DMS53 (cell line): ENCODE data around the gene TRIM7.

Experiments used
- DNase-seq: peaks from one replicate; lab custom pipeline; 2025; lab: John Stamatoyannopoulos, UW

Gene TRIM7

DNA sequence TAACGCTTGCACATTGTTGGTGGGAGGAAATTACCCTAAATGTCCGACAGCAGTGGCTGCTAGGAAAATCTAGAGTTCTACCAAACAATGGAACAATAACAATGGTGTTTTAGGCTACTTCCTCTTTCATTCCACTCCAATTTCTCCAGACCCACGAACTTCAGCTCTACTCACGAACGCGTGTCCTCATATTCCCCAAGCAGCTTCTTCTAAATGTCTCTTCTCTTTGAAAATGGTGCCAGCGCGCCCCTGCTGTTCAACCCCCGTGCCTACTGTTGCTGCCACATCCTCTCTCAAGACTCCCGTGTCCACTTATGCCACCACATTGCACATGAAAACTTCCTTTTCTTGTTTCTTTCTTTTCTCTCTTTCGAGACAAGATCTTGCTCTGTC, 32.0 kb downstream of the TRIM7 start:
- DNase-seq = no peak

DNA sequence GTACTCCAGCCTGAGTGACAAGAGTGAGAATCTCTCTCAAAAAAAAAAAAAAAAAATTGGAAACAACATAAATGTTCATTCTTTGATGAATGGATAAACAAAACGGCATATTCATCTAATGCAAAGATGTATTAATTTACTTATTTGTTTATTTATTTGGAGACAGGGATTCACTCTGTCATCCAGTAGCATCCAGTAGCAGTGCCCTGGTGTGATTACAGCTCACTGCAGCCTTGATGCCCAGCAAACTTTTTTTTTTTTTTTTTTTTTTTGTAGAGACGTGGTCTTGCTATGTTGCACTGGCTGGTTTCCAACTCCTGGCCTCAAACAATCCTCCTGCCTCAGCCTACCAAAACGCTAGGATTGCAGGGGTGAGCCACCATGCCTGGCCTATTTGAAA, 33.2 kb downstream of the TRIM7 start:
- no peak for DNase-seq

GRCh38 chr5:181170996-181171395, 34.0 kb downstream of the TRIM7 start:
- DNase-seq = no peak

- DNase-seq = peak; percentile 48
Observed at GRCh38 chr5:181170237-181170825, 34.7 kb downstream of the TRIM7 start.

DNA sequence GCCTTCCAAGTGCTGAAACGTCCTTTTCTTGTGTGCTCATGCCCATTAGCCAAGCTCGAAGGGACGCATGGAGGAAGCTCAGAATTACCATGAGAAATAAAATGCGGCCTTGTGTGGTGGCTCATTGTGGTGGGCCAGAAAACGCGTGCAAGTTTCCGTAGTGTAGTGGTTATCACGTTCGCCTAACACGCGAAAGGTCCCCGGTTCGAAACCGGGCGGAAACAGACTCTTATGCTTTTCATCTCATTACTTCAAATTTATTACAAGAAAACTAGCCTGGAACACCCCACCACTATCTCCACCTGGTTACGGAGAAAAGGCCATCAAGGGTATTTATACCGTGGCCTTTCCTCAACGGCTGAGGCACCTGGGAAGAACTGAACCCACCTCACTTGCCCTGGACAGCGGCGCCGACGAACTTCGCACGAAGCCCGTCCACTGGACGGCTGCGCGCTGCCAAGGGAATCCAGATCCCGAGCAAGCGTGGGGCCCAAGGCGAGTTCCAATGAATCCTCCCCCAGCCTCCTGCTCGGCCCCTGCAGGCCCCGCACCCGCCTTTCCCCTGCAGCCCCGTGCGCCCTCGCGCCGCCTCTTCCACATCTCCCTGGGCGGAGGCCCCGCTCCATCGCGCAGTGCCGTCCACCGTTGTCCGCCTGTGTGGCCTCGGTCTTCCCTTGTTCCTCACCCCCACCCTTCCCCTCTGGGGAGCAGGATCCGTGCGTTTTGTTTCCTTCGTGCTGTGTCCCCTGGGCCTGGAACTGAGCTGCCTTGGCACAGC, 35.3 kb downstream of the TRIM7 start:
- DNase-seq = peak; percentile 86

- DNase-seq = no peak
Observed at GRCh38 chr5:181168595-181169118, 36.3 kb downstream of the TRIM7 start.

- DNase-seq = peak; percentile 37
Observed at GRCh38 chr5:181167814-181168488, 37.0 kb downstream of the TRIM7 start.

GRCh38 chr5:181166812-181167733, 37.9 kb downstream of the TRIM7 start:
- DNase-seq = no peak

- peak; percentile 7 for DNase-seq
Observed at GRCh38 chr5:181164076-181164952, 40.7 kb downstream of the TRIM7 start.

GRCh38 chr5:181163487-181164075, 41.4 kb downstream of the TRIM7 start:
- DNase-seq = no peak

DNA sequence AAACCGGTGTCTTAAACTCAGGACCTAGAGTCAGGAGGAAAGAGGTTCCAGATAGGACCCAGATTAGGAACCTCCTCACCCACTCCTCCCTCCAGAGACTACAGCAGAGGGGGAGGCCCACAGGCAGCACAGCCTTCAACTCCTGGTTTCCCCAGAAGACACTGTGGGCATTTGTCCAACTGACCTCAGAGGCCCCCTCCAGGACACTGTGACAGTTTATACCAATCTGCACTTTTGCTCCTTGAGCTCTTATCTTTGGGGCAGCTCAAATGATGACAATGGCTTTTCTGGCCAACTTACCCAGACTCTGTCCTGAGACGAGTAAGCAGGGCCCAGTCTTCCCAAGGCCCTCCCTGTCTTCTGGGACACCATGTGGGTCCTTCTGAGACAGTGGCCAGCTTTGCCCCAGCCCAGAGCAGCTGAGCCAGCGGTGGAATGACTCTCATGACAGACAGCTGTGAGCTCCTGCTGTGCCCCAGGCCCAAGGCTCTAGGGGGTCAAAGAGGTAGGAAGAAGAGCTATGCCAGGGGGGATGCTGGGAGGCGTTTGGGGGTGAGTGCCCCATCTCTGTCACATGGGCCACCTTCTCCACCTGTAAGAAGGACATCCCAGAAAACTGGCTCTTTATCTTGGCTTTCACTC, 43.3 kb downstream of the TRIM7 start:
- DNase-seq = no peak

DNA sequence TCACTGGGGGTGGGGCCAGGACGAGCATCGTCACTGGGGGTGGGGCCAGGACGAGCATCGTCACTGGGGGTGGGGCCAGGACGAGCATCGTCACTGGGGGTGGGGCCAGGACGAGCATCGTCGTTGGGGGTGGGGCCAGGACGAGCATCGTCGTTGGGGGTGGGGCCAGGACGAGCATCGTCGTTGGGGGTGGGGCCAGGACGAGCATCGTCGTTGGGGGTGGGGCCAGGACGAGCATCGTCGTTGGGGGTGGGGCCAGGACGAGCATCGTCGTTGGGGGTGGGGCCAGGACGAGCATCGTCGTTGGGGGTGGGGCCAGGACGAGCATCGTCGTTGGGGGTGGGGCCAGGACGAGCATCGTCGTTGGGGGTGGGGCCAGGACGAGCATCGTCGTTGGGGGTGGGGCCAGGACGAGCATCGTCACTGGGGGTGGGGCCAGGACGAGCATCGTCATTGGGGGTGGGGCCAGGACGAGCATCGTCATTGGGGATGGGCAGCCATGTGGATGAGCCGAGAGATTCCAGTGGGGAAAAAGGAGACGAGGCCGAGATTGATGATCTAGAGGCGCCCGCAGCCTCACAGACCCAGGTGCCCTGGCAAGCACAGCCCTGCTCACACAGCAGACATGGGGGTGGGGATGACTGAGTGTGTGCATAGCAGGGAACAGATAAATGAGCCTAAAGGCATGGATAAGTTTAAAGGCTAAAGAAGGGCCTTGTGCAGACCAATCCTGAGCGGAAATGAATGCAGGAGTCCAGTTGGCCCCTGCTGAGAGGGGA, 44.1 kb downstream of the TRIM7 start:
- peak; percentile 42 for DNase-seq

- DNase-seq = peak; percentile 53
Observed at GRCh38 chr5:181160152-181160754, 44.7 kb downstream of the TRIM7 start.

GRCh38 chr5:181159286-181160151, 45.5 kb downstream of the TRIM7 start:
- peak; percentile 92 for DNase-seq

GRCh38 chr5:181158869-181159268, 46.1 kb downstream of the TRIM7 start:
- no peak for DNase-seq

DNA sequence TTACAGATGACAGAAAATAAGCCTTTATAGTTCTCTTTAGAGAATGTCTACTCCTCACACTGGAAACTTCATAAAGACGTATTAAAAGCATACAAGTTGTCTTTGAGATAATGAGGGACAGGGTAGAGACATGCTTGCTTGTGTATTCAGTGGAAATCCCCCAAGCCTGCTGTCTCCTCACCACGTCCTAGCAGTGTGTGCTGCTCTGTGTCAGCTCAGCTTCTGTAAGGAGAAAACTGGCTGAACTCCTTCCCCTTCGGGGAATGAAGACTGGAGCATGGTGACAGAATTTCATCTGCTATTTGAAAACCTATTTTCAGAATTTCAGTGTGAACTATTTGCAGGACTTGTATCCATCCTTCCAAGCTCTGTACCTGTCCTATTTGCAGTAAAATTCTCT, 48.2 kb downstream of the TRIM7 start:
- DNase-seq = no peak

DNA sequence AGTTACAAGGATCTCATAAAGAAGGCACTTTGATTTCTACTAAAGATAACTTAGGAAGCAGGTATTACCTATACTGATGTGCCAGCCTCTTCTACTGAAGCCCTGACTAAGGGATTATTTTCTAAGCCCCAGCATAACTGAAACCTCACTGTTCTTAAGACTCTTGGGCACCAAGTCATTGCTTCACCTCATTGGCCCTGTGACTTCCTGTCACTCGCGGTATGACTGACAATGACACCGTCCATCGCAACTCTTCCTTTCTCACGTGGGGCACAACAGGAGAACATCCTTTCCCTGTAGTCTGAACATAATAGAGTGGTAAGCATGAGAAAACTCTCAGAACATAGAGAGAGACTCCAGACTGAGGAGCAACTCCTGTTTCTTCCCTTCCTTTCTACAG, 51.2 kb downstream of the TRIM7 start:
- DNase-seq = no peak

DNA sequence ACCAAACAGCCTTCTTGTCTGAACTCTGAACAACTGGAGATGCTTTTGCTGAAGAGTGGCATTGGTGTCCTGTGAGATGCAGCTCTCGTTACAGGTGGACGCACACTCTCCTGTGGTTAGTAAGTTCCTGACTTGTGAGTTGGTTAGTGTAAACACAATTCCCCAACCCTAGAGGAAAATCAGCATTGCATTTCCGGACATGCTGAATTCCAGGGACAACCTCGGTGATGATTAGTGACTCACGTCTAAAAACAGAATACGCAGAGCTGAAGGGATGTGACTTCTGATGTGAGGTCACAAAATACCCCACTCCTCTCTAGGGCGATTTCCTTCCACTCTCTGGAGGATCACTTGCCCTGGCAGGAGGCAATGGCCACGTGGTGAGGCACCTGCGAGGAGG, 52.6 kb downstream of the TRIM7 start:
- DNase-seq = no peak
